ENCODE measurements around the gene SDF2L1. TPM values are rescaled to one million over a fixed set of nuclear protein-coding genes. Genes with fewer than 3 reads are reported as not detected.

SDF2L1 gene
- total RNA-seq, 2 experiments from 2014 or later = 21.7 to 22.3 TPM

DNA sequence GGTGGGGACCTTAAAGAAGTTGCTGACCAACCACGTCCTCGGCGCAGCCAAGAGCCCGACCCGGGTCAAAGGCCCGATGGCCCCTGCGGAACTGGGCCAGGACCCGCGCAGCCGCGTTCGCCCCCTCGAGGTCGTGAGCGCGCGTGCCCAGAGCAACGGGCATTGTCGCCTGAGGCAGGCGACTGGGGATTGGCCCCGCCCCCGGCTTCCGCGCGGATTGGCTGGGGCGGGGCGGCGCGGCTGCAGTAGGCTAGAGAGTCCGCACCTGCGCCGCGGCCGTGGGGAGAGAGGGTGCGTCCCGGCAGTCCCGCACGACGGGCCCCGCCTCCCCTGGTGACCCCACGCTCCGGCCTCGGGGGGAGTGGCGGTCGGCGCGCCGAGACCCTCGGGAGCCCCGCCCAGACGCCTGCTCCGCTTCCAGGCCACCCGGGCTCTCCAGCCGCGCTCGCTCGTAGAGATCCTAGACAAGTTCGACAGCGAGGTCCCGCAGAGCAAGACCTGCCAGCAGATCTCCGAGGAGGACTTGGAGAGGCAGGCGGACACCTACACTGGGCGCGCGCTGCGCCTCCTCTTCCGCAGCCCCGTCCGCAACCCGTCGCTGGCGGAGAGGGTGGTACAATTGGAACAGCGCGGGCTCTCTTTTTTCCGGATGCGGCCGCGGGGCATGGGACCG is 15.4 kb downstream of the SDF2L1 start:
- no peaks in the 10 kb centered on the region for H3K9me3 Mint-ChIP-seq
- H3K27ac Mint-ChIP-seq = no peak overlapping the region
- peaks cover 2% of the 10 kb centered on the region for H3K36me3 Mint-ChIP-seq (ENCODE audit: low read depth)
- CTCF ChIA-PET = interaction anchor here (0.6 to 2.0 kb wide), 4 partner anchors 11 to 756 kb away, joined by 3 to 9 read pairs (median 5); no protein-coding TSS in a partner anchor
- peak overlapping the region; percentile 83 for H3K4me3 Mint-ChIP-seq
- H3K4me1 Mint-ChIP-seq (ENCODE audit: low read depth) = peaks cover 13% of the 10 kb centered on the region
- peak; percentile 78 for DNase-seq
- H3K27me3 Mint-ChIP-seq (ENCODE audit: low read depth) = no peaks in the 10 kb centered on the region
- intact Hi-C loops (cut with micrococcal nuclease) = loop anchor here (10.0 kb wide), 1 partner anchor 63 kb away; no protein-coding TSS in a partner anchor

DNA sequence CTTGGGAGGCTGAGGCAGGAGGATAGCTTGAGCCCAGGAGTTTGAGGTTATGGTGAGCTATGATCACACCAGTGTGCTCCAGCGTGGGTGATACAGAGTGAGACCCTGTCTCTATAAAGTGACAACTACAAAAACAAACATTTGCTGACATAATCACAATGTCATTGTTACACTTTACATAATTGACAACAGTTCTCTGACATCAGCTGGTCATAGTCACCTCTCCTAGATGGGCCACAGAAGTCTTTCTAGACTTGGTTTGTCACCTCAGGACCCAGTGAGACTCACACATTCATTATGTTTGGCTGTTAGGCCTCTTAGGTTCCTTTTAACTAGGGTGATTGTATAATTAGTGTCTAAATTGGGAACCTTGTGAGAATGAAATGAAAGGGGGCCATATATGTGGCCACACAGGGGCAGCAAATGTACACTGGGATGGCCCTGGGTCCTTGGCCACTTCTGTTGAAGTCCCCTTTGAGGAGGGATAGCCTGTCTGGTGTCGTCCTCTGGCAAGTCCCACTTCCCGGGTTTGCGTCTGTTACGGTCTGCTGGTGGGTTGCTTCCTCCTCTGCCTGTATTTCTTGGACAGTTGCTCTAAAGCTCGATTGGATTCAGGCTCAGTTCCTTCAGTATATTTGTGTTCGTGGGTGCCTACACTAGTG is 17.9 kb downstream of the SDF2L1 start:
- intact Hi-C loops (cut with micrococcal nuclease) = loop anchor here (10.0 kb wide), 1 partner anchor 65 kb away; no protein-coding TSS in a partner anchor

DNA sequence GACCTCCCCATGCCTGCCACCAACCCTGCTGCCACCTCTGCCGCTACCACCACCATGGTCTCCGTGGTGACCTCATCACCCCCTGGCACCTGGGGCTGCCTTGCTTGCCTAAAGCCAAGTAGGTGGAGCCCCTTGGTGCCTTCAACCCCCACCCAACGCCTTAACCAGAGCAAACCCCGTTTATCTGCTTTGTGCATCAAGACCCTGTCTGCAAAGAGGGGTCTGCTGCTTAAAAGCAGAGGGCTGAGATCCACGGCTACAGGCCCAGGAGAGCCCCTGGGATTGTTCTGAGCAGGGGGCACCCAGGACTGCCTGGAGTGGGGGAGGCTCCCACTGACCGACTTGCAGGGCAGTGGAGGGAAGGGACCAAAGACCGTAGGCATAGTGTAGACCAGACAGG is 18.8 kb downstream of the SDF2L1 start:
- no peak overlapping the region for H3K4me3 Mint-ChIP-seq
- intact Hi-C loops (cut with micrococcal nuclease) = no loop called here
- CTCF ChIA-PET = interaction anchor here (1.1 kb wide), 1 partner anchor 12 kb away, joined by 4 read pairs; no protein-coding TSS in a partner anchor
- H3K9me3 Mint-ChIP-seq = no peaks in the 10 kb centered on the region
- peaks cover 22% of the 10 kb centered on the region for H3K4me1 Mint-ChIP-seq (ENCODE audit: low read depth)
- no peak for DNase-seq
- no peaks in the 10 kb centered on the region for H3K27me3 Mint-ChIP-seq (ENCODE audit: low read depth)
- H3K36me3 Mint-ChIP-seq (ENCODE audit: low read depth) = no peaks in the 10 kb centered on the region
- H3K27ac Mint-ChIP-seq = no peak overlapping the region

More for the DNA sequence above, 17.9 kb downstream of the SDF2L1 start:
- Mint-ChIP-seq H3K27me3 (ENCODE audit: low read depth) (no peaks in the 10 kb centered on the region), H3K4me3 (no peak overlapping the region), H3K9me3 (no peaks in the 10 kb centered on the region), H3K4me1 (ENCODE audit: low read depth) (peaks cover 14% of the 10 kb centered on the region), H3K27ac (no peak overlapping the region), H3K36me3 (ENCODE audit: low read depth) (no peaks in the 10 kb centered on the region)
- CTCF ChIA-PET = interaction anchor here (1.1 kb wide), 1 partner anchor 11 kb away, joined by 4 read pairs; no protein-coding TSS in a partner anchor
- no peak for DNase-seq

DNA sequence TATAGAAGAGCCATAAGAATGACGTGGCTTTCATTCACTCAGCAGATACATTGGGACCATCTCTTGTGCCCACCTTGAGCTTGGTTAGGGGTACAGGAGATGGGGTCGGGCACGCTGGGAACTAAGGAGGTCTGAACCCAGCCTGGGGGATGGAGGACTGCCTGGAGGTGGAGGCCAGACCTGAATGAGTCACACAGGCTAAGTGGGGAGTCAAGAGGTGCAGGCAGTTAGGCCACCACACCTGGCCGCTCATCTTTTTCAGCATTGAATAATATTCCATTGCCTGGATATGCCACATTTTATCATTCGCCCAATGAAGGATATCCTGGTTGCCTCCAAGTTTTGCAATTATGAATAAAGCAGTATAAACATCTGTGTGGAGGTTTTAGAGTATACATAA is 19.9 kb downstream of the SDF2L1 start:
- DNase-seq = no peak
- Mint-ChIP-seq H3K9me3 (no peaks in the 10 kb centered on the region), H3K36me3 (ENCODE audit: low read depth) (peaks cover 3% of the 10 kb centered on the region), H3K4me3 (no peak overlapping the region), H3K4me1 (ENCODE audit: low read depth) (peaks cover 16% of the 10 kb centered on the region), H3K27ac (no peak overlapping the region), H3K27me3 (ENCODE audit: low read depth) (no peaks in the 10 kb centered on the region)
- intact Hi-C loops (cut with micrococcal nuclease) = no loop called here
- CTCF ChIA-PET = no interaction called here

DNA sequence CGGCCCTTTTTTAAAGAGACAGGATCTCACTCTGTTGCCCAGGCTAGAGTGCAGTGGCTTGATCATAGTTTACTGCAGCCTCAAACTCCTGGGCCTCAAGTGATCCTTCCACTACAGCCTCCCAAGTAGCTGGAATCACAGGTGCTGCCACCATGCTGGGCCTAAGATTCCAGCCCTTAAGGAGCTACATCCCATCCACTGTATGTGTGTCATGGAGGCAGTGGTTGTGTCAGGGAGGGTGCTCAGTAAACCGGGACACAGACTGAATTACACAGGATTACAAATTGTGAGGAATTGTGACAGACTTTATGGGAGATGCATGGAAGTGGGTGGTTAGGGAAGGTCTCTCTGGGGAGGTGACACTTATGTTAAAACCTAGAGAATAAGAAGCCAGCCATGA is 21.6 kb downstream of the SDF2L1 start:
- Mint-ChIP-seq H3K4me3 (no peak overlapping the region), H3K9me3 (no peaks in the 10 kb centered on the region), H3K27ac (peak overlapping the region; percentile 10), H3K27me3 (ENCODE audit: low read depth) (no peaks in the 10 kb centered on the region), H3K36me3 (ENCODE audit: low read depth) (peaks cover 3% of the 10 kb centered on the region), H3K4me1 (ENCODE audit: low read depth) (peaks cover 24% of the 10 kb centered on the region)
- CTCF ChIA-PET = no interaction called here
- no peak for DNase-seq
- intact Hi-C loops (cut with micrococcal nuclease) = no loop called here

DNA sequence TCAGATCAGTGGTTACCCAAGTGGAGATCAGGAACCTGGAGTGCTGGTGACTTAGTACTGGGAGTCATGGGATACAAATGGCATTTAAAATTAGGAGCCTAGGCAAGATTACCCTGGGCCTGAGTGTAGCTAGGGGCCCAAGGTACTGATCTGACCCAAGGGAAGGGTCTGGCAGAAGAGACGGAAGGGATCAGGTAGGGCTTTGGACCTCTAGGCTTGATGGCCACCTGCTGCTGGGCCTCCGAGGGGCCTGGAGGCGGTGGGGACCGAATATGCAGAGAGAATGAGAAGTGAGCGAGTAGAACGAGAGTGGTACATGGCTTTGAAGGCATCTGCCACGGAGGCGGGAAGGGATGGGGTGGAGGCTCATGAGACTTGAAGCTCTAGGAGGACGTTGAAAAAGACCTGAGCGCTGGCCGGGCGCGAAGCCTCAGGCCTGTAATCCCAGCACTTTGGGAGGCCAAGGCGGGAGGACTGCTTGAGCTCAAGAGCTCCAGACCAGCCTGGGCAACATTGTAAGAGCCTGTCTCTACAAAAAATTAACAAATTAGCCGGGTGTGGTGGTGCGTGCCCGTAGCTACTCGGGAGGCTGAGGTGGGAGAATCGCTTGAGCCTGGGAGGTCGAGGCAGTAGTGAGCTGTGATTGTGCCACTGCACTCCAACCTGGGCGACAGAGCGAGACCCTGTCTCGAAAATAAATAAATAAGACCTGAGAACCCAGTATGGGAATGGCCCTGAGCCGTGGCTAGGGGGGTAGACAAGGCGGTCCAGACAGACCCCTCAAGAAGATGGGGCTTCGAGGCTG is 23.1 kb downstream of the SDF2L1 start:
- peaks cover 28% of the 10 kb centered on the region for H3K4me1 Mint-ChIP-seq (ENCODE audit: low read depth)
- H3K9me3 Mint-ChIP-seq = no peaks in the 10 kb centered on the region
- H3K27ac Mint-ChIP-seq = peak overlapping the region; percentile 95
- H3K27me3 Mint-ChIP-seq (ENCODE audit: low read depth) = no peaks in the 10 kb centered on the region
- CTCF ChIA-PET = interaction anchor here (0.9 to 1.2 kb wide), 2 partner anchors 18 to 37 kb away, joined by 3 to 4 read pairs; no protein-coding TSS in a partner anchor
- peak overlapping the region; percentile 100 for H3K4me3 Mint-ChIP-seq
- peaks cover 5% of the 10 kb centered on the region for H3K36me3 Mint-ChIP-seq (ENCODE audit: low read depth)
- DNase-seq = no peak
- intact Hi-C loops (cut with micrococcal nuclease) = loop anchor here (5.0 kb wide), 2 partner anchors 72 to 202 kb away; partner anchors contain the start of genes MAPK1 and YPEL1

DNA sequence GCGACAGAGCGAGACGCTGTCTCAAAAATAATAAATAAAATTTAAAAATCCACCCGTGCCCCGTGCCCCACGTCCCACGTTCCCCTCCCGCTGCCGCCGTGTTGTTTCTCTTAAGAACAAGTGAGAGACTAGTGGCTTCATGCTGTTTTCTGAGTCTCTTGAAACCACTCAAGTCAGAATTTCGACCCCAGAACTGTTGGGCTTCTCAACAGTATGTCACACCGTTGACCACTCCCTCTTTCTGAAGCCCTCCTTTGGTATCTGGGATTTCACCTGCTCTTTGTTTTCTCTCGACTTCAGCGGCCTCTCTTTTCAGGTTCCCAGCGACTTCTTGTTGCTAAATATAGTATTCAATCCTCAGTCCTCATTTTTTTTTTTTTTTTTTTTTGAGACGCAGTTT is 24.7 kb downstream of the SDF2L1 start:
- intact Hi-C loops (cut with micrococcal nuclease) = loop anchor here (2.0 to 5.0 kb wide), 4 partner anchors 36 to 286 kb away; partner anchors contain the start of genes MAPK1, PPM1F, YDJC and YPEL1
- no peaks in the 10 kb centered on the region for H3K27me3 Mint-ChIP-seq (ENCODE audit: low read depth)
- H3K4me3 Mint-ChIP-seq = peak overlapping the region; percentile 100
- CTCF ChIA-PET = no interaction called here
- peaks cover 11% of the 10 kb centered on the region for H3K36me3 Mint-ChIP-seq (ENCODE audit: low read depth)
- H3K9me3 Mint-ChIP-seq = no peaks in the 10 kb centered on the region
- peak overlapping the region; percentile 95 for H3K27ac Mint-ChIP-seq
- peaks cover 28% of the 10 kb centered on the region for H3K4me1 Mint-ChIP-seq (ENCODE audit: low read depth)
- DNase-seq = no peak

DNA sequence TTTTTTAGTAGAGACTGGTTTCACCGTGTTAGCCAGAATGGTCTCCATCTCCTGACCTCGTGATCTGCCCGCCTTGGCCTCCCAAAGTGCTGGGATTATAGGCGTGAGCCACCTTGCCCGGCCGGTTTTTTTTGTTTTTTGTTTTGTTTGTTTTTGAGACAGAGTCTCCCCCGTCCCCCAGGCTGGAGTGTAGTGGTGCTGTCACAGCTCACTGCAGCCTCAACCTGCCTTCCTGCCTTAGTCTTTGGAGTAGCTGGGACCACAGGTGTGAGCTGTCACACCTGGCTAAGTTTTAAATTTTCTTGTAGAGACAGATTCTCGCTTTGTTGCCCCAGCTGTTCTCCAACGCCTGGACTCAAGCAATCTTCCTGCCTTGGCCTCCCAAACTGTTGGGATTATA is 26.9 kb downstream of the SDF2L1 start:
- intact Hi-C loops (cut with micrococcal nuclease) = loop anchor here (5.0 kb wide), 2 partner anchors 68 to 198 kb away; partner anchors contain the start of genes MAPK1 and YPEL1
- no peaks in the 10 kb centered on the region for H3K9me3 Mint-ChIP-seq
- peaks cover 14% of the 10 kb centered on the region for H3K36me3 Mint-ChIP-seq (ENCODE audit: low read depth)
- no peaks in the 10 kb centered on the region for H3K27me3 Mint-ChIP-seq (ENCODE audit: low read depth)
- H3K4me1 Mint-ChIP-seq (ENCODE audit: low read depth) = peaks cover 28% of the 10 kb centered on the region
- H3K27ac Mint-ChIP-seq = no peak overlapping the region
- H3K4me3 Mint-ChIP-seq = no peak overlapping the region
- no peak for DNase-seq
- CTCF ChIA-PET = no interaction called here

DNA sequence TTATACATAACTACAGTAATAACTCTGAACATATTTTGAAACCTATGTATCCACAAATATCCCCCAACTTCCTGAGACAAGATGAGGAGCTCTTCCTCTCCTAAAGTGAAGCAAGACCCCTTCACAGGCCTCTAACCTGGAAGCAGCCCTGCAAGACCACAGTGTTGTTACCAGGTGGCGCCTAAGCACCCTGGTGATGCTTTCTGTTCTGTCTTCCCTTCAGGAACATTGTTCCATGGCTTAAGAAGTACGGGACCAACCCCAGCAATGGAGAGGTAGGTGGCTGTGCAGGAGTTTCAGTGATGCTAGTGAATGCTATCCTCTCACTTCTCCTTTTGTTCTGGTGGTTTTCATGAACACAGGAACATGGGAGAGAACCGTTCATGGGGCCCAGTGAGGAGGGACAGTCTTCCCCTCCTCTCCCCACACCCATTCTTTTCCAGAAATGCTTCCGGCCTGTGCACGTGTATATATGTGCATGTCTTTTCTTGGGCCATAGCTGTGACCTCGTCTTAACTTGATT is 30.1 kb downstream of the SDF2L1 start:
- intact Hi-C loops (cut with micrococcal nuclease) = no loop called here
- no peaks in the 10 kb centered on the region for H3K9me3 Mint-ChIP-seq
- H3K27me3 Mint-ChIP-seq (ENCODE audit: low read depth) = no peaks in the 10 kb centered on the region
- H3K27ac Mint-ChIP-seq = no peak overlapping the region
- no peak overlapping the region for H3K4me3 Mint-ChIP-seq
- peaks cover 15% of the 10 kb centered on the region for H3K4me1 Mint-ChIP-seq (ENCODE audit: low read depth)
- H3K36me3 Mint-ChIP-seq (ENCODE audit: low read depth) = peaks cover 31% of the 10 kb centered on the region
- CTCF ChIA-PET = no interaction called here
- no peak for DNase-seq

DNA sequence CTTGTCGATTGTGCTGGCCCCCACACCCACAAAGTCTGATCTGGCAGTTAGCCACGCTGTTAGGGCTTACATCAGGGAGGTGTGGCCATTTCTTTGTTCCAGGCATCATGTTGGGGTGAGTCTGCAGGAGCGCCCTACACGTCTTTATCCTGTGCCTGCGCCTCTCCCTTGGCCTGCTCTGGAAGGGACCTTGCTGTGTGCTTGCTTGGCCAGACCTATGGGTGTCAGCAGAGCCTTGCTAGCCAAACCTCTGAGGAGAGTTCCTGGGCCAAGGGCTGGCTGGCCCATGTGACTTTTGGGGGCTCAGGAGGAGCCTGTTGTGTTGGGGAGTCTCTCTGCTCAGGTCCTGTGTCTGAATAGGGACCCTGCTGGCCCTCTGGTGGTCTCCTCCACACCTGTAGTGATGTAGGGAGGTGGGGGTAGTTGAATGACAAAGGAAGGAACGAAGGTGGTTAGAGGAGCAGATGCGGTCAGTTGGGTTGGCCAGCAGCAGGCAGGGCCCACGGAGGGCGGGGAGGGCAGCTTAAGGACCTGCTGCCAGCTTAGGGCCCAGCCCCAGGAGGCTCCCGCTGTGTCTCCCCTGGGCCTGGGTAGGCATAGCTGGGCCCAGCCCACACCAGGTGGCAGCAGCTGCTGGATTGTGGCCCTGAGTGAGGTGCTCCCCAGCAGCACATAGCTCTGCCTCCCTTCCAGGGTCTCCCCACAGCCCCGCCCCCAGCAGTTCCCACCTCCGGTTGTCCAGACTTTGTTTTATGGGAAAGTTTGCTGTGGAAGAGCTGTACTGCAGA is 31.6 kb downstream of the SDF2L1 start:
- Mint-ChIP-seq H3K36me3 (ENCODE audit: low read depth) (peaks cover 35% of the 10 kb centered on the region), H3K27ac (no peak overlapping the region), H3K9me3 (no peaks in the 10 kb centered on the region), H3K27me3 (ENCODE audit: low read depth) (no peaks in the 10 kb centered on the region), H3K4me1 (ENCODE audit: low read depth) (peaks cover 4% of the 10 kb centered on the region), H3K4me3 (no peak overlapping the region)
- DNase-seq = no peak
- CTCF ChIA-PET = interaction anchor here (0.6 kb wide), 1 partner anchor 139 kb away, joined by 4 read pairs; no protein-coding TSS in a partner anchor
- intact Hi-C loops (cut with micrococcal nuclease) = no loop called here

DNA sequence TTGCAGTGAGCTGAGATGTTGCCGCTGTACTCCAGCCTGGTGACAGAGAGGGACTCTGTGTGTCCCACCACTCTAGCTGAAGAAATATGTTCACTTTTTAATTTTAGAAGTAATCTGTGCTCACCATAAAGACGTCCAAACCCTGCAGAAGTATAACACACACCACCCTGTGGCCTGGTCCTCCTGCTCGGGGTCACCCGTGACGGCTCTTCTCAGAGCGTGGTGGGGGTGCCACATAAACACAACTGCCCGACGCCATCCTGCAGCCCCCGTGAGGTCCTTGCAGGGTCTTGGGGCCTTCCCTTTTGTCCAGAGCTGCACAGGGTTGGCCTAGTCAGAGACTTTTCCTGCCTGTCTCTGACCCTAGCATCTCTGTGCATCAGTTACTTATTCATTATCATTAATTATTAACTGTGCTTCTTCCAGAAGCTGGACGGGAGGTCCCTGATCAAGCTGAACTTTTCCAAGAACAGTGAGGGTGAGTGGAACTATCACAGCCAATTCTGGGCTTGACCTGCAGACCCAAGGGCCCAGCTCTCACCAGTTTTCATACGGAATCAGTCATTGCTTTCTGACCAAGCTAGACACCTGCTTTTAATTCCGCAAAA is 32.6 kb downstream of the SDF2L1 start:
- Mint-ChIP-seq H3K4me1 (ENCODE audit: low read depth) (no peaks in the 10 kb centered on the region), H3K4me3 (no peak overlapping the region), H3K27ac (no peak overlapping the region), H3K36me3 (ENCODE audit: low read depth) (peaks cover 32% of the 10 kb centered on the region), H3K27me3 (ENCODE audit: low read depth) (no peaks in the 10 kb centered on the region), H3K9me3 (no peaks in the 10 kb centered on the region)
- CTCF ChIA-PET = interaction anchor here (0.6 to 0.9 kb wide), 2 partner anchors 29 to 138 kb away, joined by 3 to 4 read pairs; no protein-coding TSS in a partner anchor
- intact Hi-C loops (cut with micrococcal nuclease) = no loop called here
- DNase-seq = no peak

Measured in activated naive CD4-positive, alpha-beta T cell treated with anti-CD3 and anti-CD28 coated beads for 36 hours (primary cell).